ENCODE measurements around the gene BCAP31. TPM values are rescaled to one million over a fixed set of nuclear protein-coding genes. Genes with fewer than 3 reads are reported as not detected.

The BCAP31 gene
- polyA plus RNA-seq, 3 donors: 151 to 640 (median 216) TPM

Other genes starting within 250 kb of the BCAP31 start
- gene BGN, start 229.4 kb downstream of the BCAP31 start, polyA plus RNA-seq: 10 to 100 TPM; 10.4 to 58.4 (median 37.1) TPM
- gene ATP2B3, start 206.7 kb downstream of the BCAP31 start, polyA plus RNA-seq: under 1 TPM in 1 of 3 donors, not detected in 2; 0.02 TPM
- gene CCNQ, start 125.2 kb downstream of the BCAP31 start, polyA plus RNA-seq: 10 to 100 TPM; 19.3 to 26.9 (median 22.3) TPM
- 1 to 10 TPM in 1 of 3 donors, under 1 TPM in 1, not detected in 1; 0.07 to 1.0 TPM for gene DUSP9, start 77.2 kb downstream of the BCAP31 start, polyA plus RNA-seq
- gene PNCK, start 50.6 kb downstream of the BCAP31 start, polyA plus RNA-seq: 1 to 10 TPM in 2 of 3 donors, under 1 TPM in 1; 0.64 to 1.5 (median 1.5) TPM
- 10 to 100 TPM; 14.7 to 61.0 (median 20.0) TPM for gene SLC6A8, start 36.5 kb downstream of the BCAP31 start, polyA plus RNA-seq
- gene ABCD1, start 469 bp upstream of the BCAP31 start, polyA plus RNA-seq: 10 to 100 TPM in 1 of 3 donors, 1 to 10 TPM in 2; 7.5 to 29.9 (median 9.6) TPM
- 1 to 10 TPM; 3.4 to 9.1 (median 8.3) TPM for gene PLXNB3, start 39.9 kb upstream of the BCAP31 start, polyA plus RNA-seq
- under 1 TPM; 0.23 to 0.67 (median 0.30) TPM for gene SRPK3, start 56.7 kb upstream of the BCAP31 start, polyA plus RNA-seq
- gene IDH3G, start 70.0 kb upstream of the BCAP31 start, polyA plus RNA-seq: 10 to 100 TPM; 34.9 to 81.0 (median 51.6) TPM
- 100 to 1,000 TPM; 283 to 679 (median 378) TPM for gene SSR4, start 70.3 kb upstream of the BCAP31 start, polyA plus RNA-seq
- 1 to 10 TPM; 1.5 to 2.7 (median 2.1) TPM for gene PDZD4, start 106.2 kb upstream of the BCAP31 start, polyA plus RNA-seq
- 1 to 10 TPM; 1.3 to 1.8 (median 1.5) TPM for gene L1CAM, start 161.8 kb upstream of the BCAP31 start, polyA plus RNA-seq
- 1 to 10 TPM; 1.3 to 7.1 (median 5.9) TPM for gene AVPR2, start 180.3 kb upstream of the BCAP31 start, polyA plus RNA-seq
- gene ARHGAP4, start 201.9 kb upstream of the BCAP31 start, polyA plus RNA-seq: 100 to 1,000 TPM in 1 of 3 donors, 10 to 100 TPM in 1, 1 to 10 TPM in 1; 9.9 to 106 (median 43.6) TPM
- gene NAA10, start 210.7 kb upstream of the BCAP31 start, polyA plus RNA-seq: 100 to 1,000 TPM in 1 of 3 donors, 10 to 100 TPM in 2; 68.6 to 169 (median 98.6) TPM
- 10 to 100 TPM in 2 of 3 donors, 1 to 10 TPM in 1; 2.9 to 19.3 (median 18.4) TPM for gene RENBP, start 220.3 kb upstream of the BCAP31 start, polyA plus RNA-seq
- gene HCFC1, start 247.4 kb upstream of the BCAP31 start, polyA plus RNA-seq: 10 to 100 TPM in 2 of 3 donors, 1 to 10 TPM in 1; 9.5 to 20.2 (median 13.7) TPM
- gene TMEM187, start 248.4 kb upstream of the BCAP31 start, polyA plus RNA-seq: 10 to 100 TPM in 1 of 3 donors, 1 to 10 TPM in 2; 3.3 to 14.3 (median 5.8) TPM